CD4-positive, alpha-beta T cell treated with Interleukin-17A for 4 hours (primary cell): ENCODE results near the gene TNNC1.

Experiments
- DNase-seq: peaks from one replicate; pipeline ENCODE4 v3.0.0-alpha.2; 2020; ENCODE audit warnings: mixed read lengths

Gene TNNC1

DNA sequence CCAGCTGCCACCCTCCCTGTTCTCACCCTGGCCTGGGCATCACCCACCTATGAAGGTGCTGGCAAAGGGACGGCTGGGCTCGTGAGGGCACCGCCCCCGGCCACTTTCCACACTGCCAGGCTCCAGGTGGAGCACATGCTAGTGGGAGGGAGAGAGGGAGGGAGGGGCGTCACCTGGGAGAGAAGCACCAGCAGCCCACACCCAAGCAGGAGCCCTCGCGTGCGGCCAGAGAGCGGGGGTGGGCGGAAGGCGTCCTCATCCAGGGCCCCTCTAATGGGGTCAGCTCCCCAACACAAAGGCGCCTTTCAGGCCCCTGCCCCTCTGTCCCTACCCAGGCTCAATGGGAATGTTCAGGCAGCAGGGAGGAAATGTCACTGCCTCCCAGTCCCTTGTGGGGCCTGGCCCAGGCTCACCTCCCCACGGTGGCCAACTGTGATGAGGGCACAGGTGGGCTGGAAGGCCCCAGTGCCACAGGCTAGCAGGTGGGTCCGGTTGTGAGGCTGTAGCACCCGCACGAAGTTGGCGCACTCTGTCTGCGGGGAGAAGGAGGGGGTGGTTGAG lies 12.0 kb downstream of the TNNC1 start:
- no peak for DNase-seq

DNA sequence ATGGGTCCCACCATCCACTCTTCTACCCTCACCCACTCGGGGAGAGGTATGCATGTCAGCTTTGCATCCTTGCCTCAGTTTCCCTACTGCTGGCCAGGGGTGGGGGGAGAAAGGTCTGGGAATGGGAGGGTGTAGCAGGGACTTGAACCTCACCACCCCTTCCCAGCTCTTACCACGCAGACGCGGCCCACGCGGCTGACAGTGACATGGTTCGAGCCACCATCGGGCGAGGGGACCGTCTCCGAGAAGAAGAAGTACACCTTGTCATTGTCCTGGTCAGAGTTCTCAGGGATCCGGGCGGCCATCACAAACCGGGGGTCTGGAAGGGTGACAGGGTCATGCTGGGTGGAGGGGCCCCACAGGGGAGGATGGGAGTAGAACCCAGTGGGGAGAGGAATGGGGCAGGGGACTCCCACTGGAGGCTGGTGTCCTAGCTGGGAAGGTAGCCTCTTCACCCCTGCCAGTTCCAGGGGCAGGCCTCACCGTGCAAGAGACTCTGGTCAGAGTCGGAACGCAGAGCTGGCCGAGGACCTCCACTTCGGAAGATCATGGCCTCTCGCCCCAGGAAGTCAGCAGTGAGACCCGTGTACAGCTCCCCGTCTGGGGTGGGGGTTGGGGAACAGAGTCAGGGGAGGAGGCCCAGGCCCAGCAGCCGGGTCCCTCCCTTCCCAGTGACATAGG lies 12.6 kb downstream of the TNNC1 start:
- no peak for DNase-seq

DNA sequence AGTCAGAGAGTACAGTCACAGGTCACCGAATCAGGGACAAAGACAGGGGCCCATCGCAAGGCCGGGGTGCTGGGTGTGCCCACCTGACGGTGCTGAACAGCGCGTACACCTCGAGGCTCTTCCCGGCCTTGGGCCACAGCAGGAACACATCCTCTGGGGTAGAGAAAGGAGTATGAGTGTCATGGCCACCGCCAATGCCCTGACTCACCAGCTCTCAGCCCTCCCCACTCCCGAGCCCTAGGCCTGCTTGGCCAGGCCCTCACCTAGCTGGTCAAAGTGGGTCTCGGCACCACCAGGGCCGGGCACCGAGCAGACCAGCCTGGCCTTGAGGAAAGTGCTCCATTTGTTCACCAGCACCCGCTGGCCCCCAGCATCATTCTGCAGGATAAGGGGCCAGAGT lies 13.2 kb downstream of the TNNC1 start:
- no peak for DNase-seq

DNA sequence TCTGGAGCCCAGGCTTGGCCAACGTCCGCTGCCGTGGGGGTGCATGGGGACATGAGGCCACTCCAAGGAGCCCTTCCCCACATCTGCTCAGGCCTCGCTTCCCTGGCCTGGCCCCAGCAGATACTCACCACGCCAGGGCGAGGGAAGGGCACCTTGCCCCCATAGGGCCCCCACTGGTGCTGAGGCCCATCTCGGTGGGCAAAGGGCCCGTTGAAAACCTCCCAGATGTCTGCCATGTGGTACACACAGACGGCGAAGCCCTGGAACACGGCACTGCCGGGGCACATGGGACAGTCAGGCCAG lies 13.6 kb downstream of the TNNC1 start:
- no peak for DNase-seq

DNA sequence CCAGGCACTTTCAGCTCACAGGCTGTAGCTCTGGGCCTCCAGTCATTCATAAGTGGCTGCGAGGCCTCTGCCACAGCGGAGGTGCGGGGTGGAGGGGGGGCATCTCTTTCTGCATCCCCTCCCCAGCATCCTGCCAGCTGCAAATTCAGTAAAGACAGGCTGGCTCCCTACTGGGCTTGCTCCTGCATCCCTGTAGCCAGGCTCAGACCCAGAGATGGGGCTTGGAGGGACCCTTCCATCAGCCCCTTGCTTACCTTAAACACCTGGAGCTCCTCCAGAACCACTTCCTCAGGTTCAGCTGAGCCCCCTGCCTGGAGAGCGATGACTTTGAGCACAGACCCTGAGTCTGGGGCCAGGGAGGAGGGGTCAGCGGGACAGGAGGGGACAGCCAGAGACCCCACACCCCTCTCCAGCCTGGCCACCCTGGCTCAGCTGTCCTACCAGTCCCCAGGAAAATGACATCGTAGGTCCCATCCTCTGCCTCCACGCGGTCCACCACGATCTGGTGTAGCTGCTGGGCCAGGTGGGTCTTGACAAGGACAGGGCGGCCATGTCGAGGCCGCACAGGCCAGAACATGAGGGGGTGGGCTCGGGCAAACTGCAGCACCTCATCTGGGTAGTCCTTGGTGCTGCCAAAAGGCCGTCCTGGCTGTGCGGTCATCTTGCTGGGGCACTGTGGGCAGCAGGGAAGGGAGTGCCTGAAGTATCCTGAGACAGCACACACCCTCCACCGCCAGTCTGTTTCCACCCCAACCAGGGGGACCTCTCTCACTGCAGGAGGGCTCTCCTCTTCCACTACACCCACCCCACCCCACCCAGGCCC lies 14.2 kb downstream of the TNNC1 start:
- no peak for DNase-seq

DNA sequence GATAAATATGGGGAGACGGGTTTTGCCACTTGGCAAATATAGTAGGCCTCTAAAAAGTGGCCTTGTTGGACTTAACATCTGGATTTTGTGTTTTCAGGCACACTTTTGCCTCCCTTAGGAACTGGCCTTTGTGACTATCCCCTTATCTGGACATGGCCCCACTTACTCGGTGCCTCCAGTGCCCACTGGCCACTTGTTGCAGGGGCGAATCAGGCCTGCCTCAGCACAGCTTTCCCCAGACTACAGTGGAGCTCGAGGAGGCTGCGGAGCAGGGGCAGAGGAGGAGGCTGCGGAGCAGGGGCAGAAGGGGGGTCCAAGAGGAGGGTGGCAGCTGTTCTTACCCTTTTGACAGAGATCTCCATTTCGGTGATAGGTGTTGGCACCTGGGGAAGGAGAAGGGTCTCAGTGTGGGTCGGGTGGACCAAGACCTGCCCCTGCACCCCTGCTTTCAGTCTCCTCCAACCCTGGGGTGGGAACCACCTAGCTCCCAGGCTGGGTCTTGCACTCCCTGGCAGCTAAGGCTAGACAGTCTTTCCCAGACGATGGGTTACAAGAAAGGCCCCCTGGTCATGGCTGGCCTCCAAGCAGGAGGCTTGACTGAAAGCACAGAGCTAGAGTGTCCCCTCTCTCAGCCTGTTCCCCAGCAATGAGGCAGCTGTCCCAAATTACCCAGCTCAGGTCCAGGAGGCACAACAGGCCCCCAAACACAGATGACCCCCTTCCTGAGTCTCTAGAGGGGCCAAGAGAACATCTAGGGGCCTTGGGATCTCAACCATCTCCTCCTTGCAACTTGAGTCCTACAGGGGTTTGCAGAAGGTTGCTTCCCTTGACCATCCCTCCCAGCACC lies 15.0 kb downstream of the TNNC1 start:
- no peak for DNase-seq

DNA sequence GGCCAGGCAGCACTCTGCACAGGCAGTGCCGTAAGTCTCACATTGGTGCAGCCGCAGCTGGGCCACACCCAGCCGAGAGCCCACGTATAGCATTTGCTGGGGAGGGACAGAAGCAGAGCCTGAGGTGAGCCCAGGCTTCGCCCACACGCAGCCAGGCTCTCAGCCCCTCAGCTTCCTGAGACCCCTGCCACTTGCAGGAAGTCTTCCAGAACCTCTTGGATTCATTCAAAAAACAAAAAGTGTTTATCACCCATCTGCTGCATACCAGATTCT lies 15.8 kb downstream of the TNNC1 start:
- DNase-seq, result no peak

DNA sequence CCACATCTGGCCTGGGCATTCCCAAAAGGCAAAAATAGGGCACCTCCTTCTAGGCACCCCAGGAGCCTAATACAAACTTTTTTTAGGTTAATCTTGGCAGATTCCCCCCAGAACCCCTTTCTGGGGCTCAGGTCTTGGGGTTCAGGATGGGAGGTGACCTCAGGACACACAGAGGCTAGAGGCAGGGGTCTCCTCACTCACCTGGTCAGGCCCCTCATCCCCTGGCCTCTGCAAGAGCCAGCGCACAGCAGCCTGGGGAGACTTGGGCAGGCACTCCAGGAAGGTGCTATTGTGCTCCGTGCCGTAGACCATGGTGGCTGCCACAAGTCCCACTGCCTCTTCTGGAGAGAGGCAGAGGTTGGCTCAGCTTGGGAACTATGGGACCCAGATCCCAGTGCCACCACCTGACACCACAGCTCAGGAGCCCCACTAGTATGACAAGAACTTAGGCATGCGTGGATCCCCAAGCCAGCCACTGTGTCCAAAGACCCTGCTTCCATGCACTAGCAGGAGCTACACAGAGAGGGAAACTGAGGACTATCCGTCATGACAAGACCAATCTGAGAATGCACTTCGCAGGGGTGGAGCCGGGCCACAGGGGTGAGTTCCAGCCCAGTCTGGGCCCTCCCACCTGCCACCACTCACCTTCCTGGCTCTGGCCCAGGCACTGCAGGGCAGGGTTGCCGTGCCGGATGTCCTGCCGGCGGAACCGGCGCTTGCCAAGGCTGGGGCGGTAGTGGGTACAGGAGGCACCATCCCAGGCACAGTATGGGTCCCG lies 16.3 kb downstream of the TNNC1 start:
- no peak for DNase-seq

DNA sequence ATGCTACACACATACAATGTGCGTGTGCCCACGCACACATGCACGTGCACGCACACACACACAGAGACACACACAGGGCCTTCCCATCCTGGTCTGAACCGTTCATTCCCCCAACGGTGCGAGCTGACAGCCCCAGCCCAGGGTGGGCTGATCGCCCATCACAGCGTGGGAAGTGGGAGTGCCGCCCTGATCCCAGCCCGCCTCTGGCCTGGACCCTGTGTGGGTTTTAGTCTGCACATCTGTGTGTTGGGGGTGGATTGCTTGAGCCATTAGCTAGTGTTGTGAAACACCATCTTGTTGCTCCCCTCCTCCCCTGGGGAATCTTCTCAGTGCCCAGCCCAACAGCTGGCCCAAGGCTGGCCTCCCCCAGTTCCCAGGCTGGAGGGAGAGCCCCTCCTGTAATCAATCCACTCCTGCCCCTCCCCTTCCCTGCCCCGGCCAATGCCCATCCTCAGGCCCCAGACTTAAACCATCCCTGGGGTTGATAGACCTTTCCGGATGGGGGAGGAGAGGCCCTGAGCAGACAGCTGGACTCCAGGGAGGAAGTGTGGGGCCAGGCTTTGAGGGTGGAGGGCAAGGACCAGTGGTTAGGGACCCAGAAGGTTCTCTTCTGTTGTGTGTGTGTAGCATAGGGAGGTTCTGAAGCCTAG lies 17.2 kb downstream of the TNNC1 start:
- DNase-seq, result no peak

DNA sequence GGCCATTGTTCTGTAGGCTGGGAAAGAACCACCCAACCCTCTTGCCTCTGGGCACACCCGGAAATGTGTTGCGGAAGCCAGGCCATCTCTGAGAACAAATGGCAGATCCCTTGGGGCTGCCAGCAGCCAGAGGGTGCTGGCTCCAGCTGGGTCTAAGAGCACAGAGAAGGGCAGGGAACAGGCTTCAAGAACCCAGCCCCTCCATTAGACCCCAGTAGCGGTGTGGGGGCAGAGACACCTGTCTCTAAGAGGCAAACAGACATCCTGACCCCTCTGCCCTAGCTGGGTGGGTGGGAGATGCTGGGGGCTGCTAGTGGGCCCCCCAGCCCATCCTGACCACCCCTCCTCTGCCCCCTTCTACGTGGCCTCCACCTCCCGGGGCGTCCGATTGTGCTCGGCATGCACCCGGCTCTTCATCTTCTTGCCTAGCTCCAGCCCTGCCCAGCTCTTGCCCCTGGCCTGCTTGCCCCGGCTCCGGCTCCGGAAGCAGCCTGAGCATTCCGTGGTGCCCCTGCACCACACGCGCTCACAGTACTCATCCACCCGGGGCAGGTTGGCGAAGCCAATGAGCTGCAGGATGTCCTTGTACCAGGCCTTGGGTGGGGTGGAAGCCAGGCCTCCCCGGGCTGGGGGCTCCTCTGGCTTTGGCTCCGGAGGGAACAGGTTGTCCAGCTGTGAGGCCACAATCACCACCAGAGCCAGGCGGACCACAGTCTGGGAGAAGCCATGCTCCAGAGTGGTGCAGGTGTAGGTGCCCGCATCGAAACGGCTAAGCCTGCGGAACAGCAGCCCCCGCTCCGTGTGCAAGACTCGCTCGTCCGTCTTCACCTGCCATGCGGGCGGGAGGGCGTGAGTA lies 18.4 kb downstream of the TNNC1 start:
- DNase-seq, result no peak

DNA sequence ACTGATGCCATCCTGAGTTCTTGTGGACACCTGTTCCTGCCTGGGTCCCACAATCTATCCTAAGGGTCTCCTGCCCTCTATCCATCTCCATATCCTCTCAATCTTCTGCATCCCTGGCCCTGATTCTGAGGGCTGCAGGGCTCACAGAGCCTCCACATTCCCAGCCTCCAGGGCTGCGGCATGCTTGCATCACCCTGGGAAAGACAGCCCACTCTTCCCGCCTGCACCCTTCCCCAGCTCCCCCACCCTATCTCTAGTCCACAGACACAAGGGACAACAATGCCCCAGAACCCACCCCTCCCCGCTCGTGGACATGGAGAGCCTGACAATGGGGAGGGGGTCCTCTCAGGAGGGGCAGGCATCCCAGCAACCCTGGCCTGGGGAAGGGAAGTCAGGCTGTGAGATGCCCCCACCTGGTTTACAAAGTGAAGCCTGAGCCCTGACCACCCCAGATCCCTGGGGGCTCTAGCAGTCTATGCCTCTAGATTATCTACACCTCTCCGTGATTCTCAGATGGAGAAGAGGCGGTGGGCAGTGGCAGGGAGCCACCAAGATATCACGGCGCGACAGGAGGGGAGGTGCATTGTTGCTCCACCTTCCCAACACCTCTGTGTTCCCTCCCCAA lies 19.2 kb downstream of the TNNC1 start:
- DNase-seq, result no peak

DNA sequence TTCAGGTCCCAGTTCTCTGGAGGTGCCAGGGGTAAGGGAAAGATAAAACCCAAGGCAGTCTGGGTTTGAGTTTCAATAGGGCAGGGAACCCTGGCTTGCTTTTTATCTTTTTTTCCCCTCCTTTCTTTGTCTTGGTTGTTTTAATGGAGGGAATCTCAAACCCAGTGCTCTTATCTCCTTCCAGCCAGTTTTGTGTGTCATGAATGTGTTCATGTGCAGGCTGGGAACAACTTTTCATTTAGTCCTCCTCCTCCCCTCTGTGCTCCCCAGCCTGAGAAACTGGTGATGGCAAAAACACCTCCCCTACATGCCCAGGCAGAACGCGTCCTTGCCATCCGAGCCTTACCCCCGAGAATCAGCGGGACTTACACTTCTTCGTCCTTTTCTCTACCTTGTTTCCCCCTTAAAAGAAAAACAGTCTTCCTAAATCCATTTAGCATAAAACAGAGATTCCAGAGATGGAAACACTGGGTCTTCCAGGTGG lies 19.8 kb downstream of the TNNC1 start:
- DNase-seq, result no peak

DNA sequence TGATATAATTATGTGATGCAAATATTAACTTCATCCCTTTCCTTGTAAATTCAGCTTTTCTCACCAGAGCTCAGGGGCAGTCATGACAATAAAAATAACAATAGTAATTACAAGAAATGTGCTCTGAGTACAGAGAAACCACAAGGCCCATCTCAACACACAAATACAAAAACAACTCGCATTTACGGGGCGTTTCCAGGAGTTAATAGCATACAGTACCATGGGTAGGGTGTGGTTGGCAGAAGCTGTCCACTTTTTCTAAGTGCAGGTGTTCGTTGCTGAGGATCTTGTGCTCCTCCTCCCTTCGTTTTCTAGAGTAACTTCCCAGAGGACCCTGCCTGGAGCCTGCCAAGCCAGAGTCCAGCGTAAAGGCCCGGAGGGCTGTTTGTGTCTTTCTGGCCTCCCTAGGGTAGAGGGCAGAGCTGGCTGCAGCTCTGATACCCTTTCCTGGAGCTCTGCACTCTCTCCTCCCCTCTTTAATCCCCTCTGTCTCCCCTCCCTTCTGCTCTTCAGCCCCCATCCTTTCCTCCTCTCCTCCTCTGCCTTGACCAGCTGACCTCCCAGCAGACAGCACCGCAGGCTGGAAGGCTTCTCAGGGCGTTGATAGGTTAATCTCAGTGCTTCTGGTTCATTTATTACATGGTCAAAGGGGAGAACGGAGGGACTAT lies 20.4 kb downstream of the TNNC1 start:
- no peak for DNase-seq

DNA sequence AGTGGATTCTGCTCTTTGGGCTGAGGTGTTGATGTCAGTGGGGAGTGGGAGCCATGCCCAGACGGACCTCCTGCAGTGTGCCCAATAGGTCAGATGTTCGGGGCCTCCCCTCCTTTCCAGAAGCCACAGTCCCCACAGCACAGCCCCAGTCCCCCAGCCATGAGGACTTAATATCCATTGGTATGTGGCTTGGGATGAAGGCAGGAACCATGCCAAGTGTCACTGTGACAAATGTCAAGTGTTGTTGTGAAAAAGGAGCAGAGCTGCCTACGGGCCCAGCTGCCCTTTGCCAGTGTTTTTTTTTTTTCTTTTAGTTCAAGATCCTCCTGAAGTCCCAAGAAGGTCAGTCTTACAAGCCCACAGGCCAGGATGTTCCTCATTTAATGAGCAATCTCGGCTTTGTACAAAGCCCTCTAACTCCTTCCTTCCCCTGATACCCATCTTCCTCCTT lies 21.1 kb downstream of the TNNC1 start:
- DNase-seq, result no peak

DNA sequence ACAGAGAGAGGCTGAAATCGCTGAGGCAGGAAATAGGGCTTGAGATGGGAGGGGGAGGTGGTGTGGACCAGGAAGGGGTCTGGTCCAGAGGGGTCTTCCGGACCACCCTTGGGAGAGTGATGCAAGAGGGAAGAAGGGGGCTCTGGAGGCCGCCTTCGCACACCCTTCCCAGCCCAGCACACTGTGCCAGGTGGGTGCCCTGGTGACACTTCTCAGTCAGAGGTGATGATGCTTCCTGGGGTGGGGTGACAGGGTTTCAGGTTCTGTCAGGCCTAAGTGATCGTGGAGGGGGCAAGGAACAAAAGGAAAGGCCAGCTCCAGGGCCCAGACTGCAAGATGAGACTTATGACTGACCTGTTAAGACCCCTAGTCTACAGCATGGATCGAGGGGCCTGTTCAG lies 21.6 kb downstream of the TNNC1 start:
- DNase-seq, result no peak

DNA sequence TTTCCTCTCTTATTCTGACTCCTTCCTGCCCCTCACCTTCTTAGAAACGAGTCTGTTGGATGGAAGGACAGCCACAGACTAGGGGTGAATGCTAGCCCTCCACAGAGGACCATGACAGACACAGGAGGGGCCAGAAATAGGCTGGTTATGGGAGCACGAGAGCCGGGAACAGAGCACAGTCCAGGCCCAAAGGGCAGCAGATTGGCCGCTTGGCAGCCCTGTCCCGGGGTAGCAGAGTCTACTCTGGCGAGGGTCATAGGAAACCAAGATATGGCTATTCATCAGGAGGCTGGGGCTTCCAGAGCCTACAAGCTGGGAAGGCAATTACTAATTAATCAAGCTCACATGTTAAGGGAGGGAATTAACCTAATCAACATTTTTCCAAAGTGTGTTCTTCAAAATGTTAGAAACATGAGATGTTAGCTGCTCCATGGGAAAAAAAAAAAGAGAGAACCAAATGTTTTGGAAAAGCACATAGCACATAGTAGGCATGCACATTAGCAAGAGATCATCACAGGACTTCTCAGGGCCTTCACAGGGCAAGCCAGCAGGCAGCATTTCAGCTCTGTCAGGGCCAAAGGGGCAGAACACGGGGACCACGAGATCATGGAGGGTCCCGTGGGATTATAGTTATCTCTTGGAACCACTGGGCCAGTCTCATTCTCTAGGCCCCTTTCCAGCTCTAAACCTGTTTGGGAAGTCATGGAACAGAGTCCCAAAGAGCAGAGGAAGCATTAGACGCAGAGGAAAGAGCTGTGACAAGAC lies 22.2 kb downstream of the TNNC1 start:
- DNase-seq, result no peak

DNA sequence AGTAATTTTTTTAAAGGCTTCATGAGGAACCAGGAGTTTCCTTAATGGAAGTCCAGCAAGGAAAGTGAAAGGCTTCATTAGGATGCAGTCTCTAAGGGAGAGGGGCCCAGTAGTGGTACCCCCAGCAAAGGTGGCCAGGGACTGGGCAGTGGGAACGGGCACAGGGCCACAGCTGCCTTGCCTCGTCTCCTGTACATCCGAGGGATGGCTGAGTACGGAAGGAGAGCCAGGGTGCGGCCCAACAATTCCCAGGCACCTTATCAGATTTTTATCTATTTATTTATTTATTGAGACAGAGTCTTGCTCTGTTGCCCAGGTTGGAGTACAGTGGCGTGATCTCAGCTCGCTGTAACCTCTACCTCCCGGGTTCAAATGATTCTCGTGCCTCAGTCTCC lies 23.4 kb downstream of the TNNC1 start:
- no peak for DNase-seq

DNA sequence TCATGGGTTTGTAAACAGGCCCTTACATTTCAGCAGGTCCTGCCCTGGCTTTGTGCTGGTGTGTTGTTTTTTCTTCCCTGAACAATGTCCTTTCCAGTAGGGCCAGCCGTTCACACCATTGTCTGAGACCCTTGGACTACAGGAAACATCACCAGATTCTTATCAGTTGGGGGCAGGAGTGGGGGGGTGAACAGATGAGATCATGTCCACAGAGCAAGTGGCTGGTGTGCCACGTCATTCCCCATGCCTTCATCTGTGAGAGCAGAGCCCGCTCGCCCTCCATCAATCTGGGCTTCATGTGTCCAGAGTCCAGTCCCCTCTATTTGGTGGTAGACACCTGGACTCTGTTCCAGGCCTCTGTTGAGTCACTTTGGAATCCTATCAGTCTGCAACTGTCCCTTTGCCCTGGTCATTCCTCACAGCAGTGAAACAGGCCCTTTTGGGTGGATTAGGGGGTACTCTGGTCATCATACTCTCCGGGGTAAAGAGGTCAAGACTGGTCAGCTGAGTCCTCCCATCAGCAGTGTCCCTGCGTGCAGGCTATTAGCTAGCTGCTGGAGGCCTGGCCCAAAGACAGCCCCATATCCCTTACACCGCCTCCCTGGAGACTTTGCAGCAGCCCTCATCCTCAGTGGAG lies 23.9 kb downstream of the TNNC1 start:
- DNase-seq, result no peak

DNA sequence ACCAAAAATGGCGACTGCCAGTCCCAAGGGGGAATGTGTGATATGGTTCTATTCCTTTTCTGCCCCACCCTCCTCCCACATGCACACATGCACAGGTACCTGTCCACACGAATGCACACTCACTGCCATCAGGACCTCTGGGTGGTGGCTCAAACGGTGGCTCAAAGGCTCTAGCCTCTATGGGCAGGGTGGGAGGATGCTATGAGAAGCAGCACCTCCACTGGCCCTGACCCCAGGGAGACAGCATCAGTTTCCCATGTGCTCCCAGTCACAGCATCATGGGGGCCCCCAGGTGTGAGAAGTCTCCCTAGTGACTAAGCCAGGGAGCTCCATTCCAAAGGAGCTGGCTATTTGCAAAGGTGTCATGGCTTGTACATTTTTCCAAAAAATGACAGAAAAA lies 24.8 kb downstream of the TNNC1 start:
- no peak for DNase-seq
